SK-N-SH treated with all-trans-retinoic acid at 6 μM for 48 hours (cell line): ENCODE results near the gene P2RX5.

Experiments used
- ARNTL ChIP-seq: fragments of 450-650 bp; formaldehyde crosslinking; IDR thresholded peaks from 2 replicates; pipeline ENCODE4 v1.5.0; 2020; ENCODE audit warnings: low read depth, mild to moderate bottlenecking, moderate library complexity, borderline replicate concordance
- CSDC2 ChIP-seq: fragments of 250-450 bp; sonication (Bioruptor Pico); IDR thresholded peaks from 2 replicates; pipeline ENCODE4 v1.5.0; 2020; ENCODE audit warnings: mild to moderate bottlenecking, moderate library complexity
- ISL1 ChIP-seq: fragments of 250-450 bp; sonication (Bioruptor Pico); IDR thresholded peaks from 2 replicates; pipeline ENCODE4 v2.1.2; 2022; ENCODE audit warnings: mild to moderate bottlenecking, moderate library complexity
- PPARA ChIP-seq: fragments of 250-450 bp; sonication (Bioruptor Pico); IDR thresholded peaks from 2 replicates; pipeline ENCODE4 v1.5.0; 2020; ENCODE audit warnings: mild to moderate bottlenecking, borderline replicate concordance
- RARB ChIP-seq: fragments of 250-450 bp; sonication (Bioruptor Pico); IDR thresholded peaks from 2 replicates; pipeline ENCODE4 v1.8.0; 2021; ENCODE audit warnings: mild to moderate bottlenecking, moderate library complexity
- ZC3H10 ChIP-seq: fragments of 250-450 bp; sonication (Bioruptor Pico); IDR thresholded peaks from 2 replicates; pipeline ENCODE4 v1.5.1; 2021; ENCODE audit warnings: mild to moderate bottlenecking, moderate library complexity
- ZFP3 ChIP-seq: fragments of 250-450 bp; sonication (Bioruptor Pico); IDR thresholded peaks from 2 replicates; pipeline ENCODE4 v1.5.0; 2020; ENCODE audit warnings: mild to moderate bottlenecking, moderate library complexity
- TF ChIP-seq, protein P1 (sequence below): fragments of 250-450 bp; sonication (Bioruptor Pico); IDR thresholded peaks from 2 replicates; pipeline ENCODE4 v1.5.1; 2020; ENCODE audit warnings: low read depth, mild to moderate bottlenecking, moderate library complexity

DNA sequence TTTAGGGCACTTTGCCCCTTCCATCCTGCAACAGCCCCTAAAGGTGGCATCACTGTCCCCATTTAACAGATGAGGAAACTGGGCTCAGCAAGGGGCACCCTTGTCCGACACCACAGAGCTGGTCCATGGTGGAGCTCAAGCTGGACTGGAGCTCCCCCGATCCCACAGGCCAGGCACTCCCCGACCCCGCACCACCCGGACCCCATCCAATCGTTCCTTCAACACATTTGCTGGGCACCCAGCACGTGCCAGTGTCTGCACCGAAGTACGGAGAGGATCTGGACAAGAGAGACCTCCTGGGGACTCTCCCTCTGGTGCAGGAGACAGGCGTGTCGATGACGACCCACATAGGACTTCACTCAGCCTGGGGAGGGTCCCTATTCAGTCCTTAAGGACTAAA is 13.9 kb downstream of the P2RX5 start:
- TF ChIP-seq ZC3H10 (CRISPR knock-in tag) (no peak), RARB (CRISPR knock-in tag) (no peak), ZFP3 (CRISPR knock-in tag) (no peak), ISL1 (CRISPR knock-in tag) (no peak), ARNTL (CRISPR knock-in tag) (no peak), PPARA (no peak), CSDC2 (CRISPR knock-in tag) (no peak)
- TF ChIP-seq, protein P1, sequence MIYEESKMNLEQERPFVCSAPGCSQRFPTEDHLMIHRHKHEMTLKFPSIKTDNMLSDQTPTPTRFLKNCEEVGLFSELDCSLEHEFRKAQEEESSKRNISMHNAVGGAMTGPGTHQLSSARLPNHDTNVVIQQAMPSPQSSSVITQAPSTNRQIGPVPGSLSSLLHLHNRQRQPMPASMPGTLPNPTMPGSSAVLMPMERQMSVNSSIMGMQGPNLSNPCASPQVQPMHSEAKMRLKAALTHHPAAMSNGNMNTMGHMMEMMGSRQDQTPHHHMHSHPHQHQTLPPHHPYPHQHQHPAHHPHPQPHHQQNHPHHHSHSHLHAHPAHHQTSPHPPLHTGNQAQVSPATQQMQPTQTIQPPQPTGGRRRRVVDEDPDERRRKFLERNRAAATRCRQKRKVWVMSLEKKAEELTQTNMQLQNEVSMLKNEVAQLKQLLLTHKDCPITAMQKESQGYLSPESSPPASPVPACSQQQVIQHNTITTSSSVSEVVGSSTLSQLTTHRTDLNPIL: no peak
